ENCODE measurements around the gene PHKG1. TPM values are rescaled to one million over a fixed set of nuclear protein-coding genes. Genes with fewer than 3 reads are reported as not detected.
"Not testable (repeated sequence)": the region's sequence is repeated elsewhere in the genome, so short reads cannot be mapped to it uniquely, and the experiment has no call there.

PHKG1 gene
- total RNA-seq, 2 experiments from 2014 or later, result 9.7 to 11.5 TPM

DNA sequence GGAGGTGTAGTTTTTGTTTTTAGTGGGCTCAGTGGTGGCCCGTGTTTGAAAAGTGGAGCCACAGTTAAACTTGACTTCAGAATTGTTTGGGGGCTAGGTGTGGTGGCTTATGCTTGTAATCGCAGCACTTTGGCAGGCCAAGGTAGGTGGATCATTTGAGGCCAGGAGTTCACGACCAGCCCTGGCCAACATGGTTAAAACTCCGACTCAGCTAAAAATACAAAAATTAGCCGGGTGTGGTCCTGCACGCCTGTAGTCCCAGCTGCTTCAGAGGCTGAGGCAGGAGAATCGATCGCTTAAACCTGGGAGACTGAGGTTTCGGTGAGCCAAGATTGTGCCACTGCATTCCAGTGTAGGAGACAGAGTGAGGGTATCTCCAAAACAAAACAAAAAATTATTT lies 39.4 kb downstream of the PHKG1 start:
- no peak for DNase-seq
- intact Hi-C loops (cut with DNase I, micrococcal nuclease), result loop anchor here in 1 of 2 experiments (1.0 to 5.0 kb wide), 5 partner anchors 9 to 686 kb away; partner anchors contain the start of genes CHCHD2, LANCL2, MRPS17 and ZNF713
- peak overlapping the region; percentile 83 for H3K27ac Mint-ChIP-seq
- TF ChIP-seq, protein P1, sequence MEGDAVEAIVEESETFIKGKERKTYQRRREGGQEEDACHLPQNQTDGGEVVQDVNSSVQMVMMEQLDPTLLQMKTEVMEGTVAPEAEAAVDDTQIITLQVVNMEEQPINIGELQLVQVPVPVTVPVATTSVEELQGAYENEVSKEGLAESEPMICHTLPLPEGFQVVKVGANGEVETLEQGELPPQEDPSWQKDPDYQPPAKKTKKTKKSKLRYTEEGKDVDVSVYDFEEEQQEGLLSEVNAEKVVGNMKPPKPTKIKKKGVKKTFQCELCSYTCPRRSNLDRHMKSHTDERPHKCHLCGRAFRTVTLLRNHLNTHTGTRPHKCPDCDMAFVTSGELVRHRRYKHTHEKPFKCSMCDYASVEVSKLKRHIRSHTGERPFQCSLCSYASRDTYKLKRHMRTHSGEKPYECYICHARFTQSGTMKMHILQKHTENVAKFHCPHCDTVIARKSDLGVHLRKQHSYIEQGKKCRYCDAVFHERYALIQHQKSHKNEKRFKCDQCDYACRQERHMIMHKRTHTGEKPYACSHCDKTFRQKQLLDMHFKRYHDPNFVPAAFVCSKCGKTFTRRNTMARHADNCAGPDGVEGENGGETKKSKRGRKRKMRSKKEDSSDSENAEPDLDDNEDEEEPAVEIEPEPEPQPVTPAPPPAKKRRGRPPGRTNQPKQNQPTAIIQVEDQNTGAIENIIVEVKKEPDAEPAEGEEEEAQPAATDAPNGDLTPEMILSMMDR (IDR thresholded peaks at IDR 0.05), result no peak
- peak overlapping the region; percentile 82 for H3K4me3 Mint-ChIP-seq
- H3K4me3 ChIP-seq (ENCODE audit: low read length), result no peak overlapping the region
- H3K27me3 ChIP-seq (ENCODE audit: control insufficient read depth in 1 of 2, insufficient read depth in 2 of 2, low read length in 2 of 2), result no peaks in the 10 kb centered on the region
- no peak overlapping the region for H3K27ac ChIP-seq (ENCODE audit: low read depth in 1 of 2, low read length in 2 of 2)
- ChIA-PET CTCF (no interaction called here), POLR2A (interaction anchor here (2.0 to 3.3 kb wide), 2 partner anchors 11 to 19 kb away, joined by 5 to 17 read pairs; partner anchors contain the start of gene SUMF2)
- H3K4me1 ChIP-seq (ENCODE audit: insufficient read depth, low read length), result peaks cover 27% of the 10 kb centered on the region
- H3K9me3 Mint-ChIP-seq, result no peaks in the 10 kb centered on the region
- H3K36me3 ChIP-seq (ENCODE audit: insufficient read depth, low read length), result peaks cover 54% of the 10 kb centered on the region
- H3K4me1 Mint-ChIP-seq (ENCODE audit: low read depth), result peaks cover 51% of the 10 kb centered on the region
- ATAC-seq (ENCODE audit: poor library complexity), result no peak
- peaks cover 57% of the 10 kb centered on the region for H3K36me3 Mint-ChIP-seq (ENCODE audit: low read depth)
- H3K9me3 ChIP-seq (ENCODE audit: control insufficient read depth in 1 of 2, insufficient read depth in 1 of 2, low read length in 2 of 2), result no peaks in the 10 kb centered on the region
- no peaks in the 10 kb centered on the region for H3K27me3 Mint-ChIP-seq

GRCh38 chr7:56051339-56052191 lies 41.2 kb downstream of the PHKG1 start, which contains the start of the genes CCT6A and PSPH:
Gene CCT6A (plus strand): TSS chr7:56051765. CDS start chr7:56051849, 84 bp downstream.
Gene PSPH (minus strand): TSS chr7:56051444. CDS start chr7:56021212, 30,232 bp downstream.
- Mint-ChIP-seq H3K9me3 (no peaks in the 10 kb centered on the region), H3K4me3 (peak within 1 kb of the TSS; percentile 93), H3K27ac (peak within 1 kb of the TSS; percentile 83), H3K36me3 (ENCODE audit: low read depth) (peaks cover 42% of the 10 kb centered on the region), H3K4me1 (ENCODE audit: low read depth) (peaks cover 54% of the 10 kb centered on the region), H3K27me3 (no peaks in the 10 kb centered on the region)
- DNase-seq, result peak; percentile 66 to 95 (median 86)
- peaks cover 27% of the 10 kb centered on the region for H3K4me1 ChIP-seq (ENCODE audit: insufficient read depth, low read length)
- intact Hi-C loops (cut with DNase I, micrococcal nuclease), result loop anchor here (1.0 to 5.0 kb wide), 6 partner anchors 13 to 684 kb away; partner anchors contain the start of genes CHCHD2 (in 1 of the 2), LANCL2 (in 1 of the 2), MRPS17 (in 1 of the 2) and SUMF2 (in 1 of the 2)
- peak within 1 kb of the TSS; percentile 66 to 81 for H3K27ac ChIP-seq (ENCODE audit: low read depth in 1 of 2, low read length in 2 of 2)
- ATAC-seq (ENCODE audit: poor library complexity), result peak; percentile 86
- CTCF ChIA-PET, result interaction anchor here (0.7 to 1.5 kb wide), 4 partner anchors 13 to 488 kb away, joined by 3 to 12 read pairs (median 3); partner anchors contain the start of gene SUMF2
- peaks cover 39% of the 10 kb centered on the region for H3K36me3 ChIP-seq (ENCODE audit: insufficient read depth, low read length)
- H3K4me3 ChIP-seq (ENCODE audit: low read length), result peak within 1 kb of the TSS; percentile 74
- H3K9me3 ChIP-seq (ENCODE audit: control insufficient read depth in 1 of 2, insufficient read depth in 1 of 2, low read length in 2 of 2), result no peaks in the 10 kb centered on the region
- TF ChIP-seq, protein P1 (IDR thresholded peaks at IDR 0.05), result no peak
- H3K27me3 ChIP-seq (ENCODE audit: control insufficient read depth in 1 of 2, insufficient read depth in 2 of 2, low read length in 2 of 2), result no peaks in the 10 kb centered on the region
- POLR2A ChIA-PET, result interaction anchor here (0.6 to 2.3 kb wide), 9 partner anchors 9 to 686 kb away, joined by 3 to 55 read pairs (median 7); partner anchors contain the start of genes CHCHD2, NIPSNAP2, SUMF2 and VOPP1

DNA sequence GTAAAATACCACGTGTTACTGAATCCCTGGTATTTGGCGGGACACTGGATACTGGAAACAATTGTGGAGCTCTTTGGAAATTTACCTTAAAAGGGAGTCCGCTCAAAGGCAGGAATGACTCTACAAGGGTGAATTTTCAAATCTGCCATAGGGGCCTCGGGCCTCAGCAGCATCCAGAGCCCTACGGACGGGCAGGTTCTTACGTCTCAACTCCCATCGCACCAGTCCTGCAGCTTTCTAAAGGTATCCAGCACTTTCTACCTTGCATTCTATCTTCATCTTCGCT lies 41.8 kb downstream of the PHKG1 start:
- Mint-ChIP-seq H3K9me3 (no peaks in the 10 kb centered on the region), H3K4me3 (peak overlapping the region; percentile 93), H3K36me3 (ENCODE audit: low read depth) (peaks cover 37% of the 10 kb centered on the region), H3K4me1 (ENCODE audit: low read depth) (peaks cover 54% of the 10 kb centered on the region), H3K27ac (peak overlapping the region; percentile 83), H3K27me3 (no peaks in the 10 kb centered on the region)
- intact Hi-C loops (cut with DNase I, micrococcal nuclease), result loop anchor here (1.0 to 5.0 kb wide), 6 partner anchors 13 to 684 kb away; partner anchors contain the start of genes CHCHD2 (in 1 of the 2), LANCL2 (in 1 of the 2), MRPS17 (in 1 of the 2) and SUMF2 (in 1 of the 2)
- TF ChIP-seq, protein P1 (IDR thresholded peaks at IDR 0.05), result no peak
- ChIA-PET CTCF (interaction anchor here (0.7 to 1.5 kb wide), 4 partner anchors 14 to 487 kb away, joined by 3 to 12 read pairs (median 3); partner anchors contain the start of gene SUMF2), POLR2A (interaction anchor here (1.0 to 2.3 kb wide), 8 partner anchors 8 to 685 kb away, joined by 3 to 55 read pairs (median 7); partner anchors contain the start of genes CHCHD2, NIPSNAP2, SUMF2 and VOPP1)
- Histone ChIP-seq H3K27me3 (ENCODE audit: control insufficient read depth in 1 of 2, insufficient read depth in 2 of 2, low read length in 2 of 2) (no peaks in the 10 kb centered on the region), H3K36me3 (ENCODE audit: insufficient read depth, low read length) (peaks cover 33% of the 10 kb centered on the region), H3K27ac (ENCODE audit: low read depth in 1 of 2, low read length in 2 of 2) (peak overlapping the region; percentile 66 to 81), H3K4me1 (ENCODE audit: insufficient read depth, low read length) (peaks cover 27% of the 10 kb centered on the region), H3K4me3 (ENCODE audit: low read length) (peak overlapping the region; percentile 74), H3K9me3 (ENCODE audit: control insufficient read depth in 1 of 2, insufficient read depth in 1 of 2, low read length in 2 of 2) (no peaks in the 10 kb centered on the region)
- DNase-seq, result no peak
- no peak for ATAC-seq (ENCODE audit: poor library complexity)

GRCh38 chr7:56048763-56049162 lies 44.0 kb downstream of the PHKG1 start:
- H3K4me3 ChIP-seq (ENCODE audit: low read length); H3K27ac ChIP-seq (ENCODE audit: low read depth in 1 of 2, low read length in 2 of 2); H3K27me3 ChIP-seq (ENCODE audit: control insufficient read depth in 1 of 2, insufficient read depth in 2 of 2, low read length in 2 of 2); H3K27me3 Mint-ChIP-seq; POLR2A ChIA-PET; H3K9me3 ChIP-seq (ENCODE audit: control insufficient read depth in 1 of 2, insufficient read depth in 1 of 2, low read length in 2 of 2); ATAC-seq (ENCODE audit: poor library complexity); DNase-seq; H3K9me3 Mint-ChIP-seq; CTCF ChIA-PET: not testable (repeated sequence)
- Mint-ChIP-seq H3K36me3 (ENCODE audit: low read depth) (peaks cover 16% of the 10 kb centered on the region), H3K27ac (peak overlapping the region; percentile 27), H3K4me3 (peak overlapping the region; percentile 54), H3K4me1 (ENCODE audit: low read depth) (peaks cover 43% of the 10 kb centered on the region)
- intact Hi-C loops (cut with DNase I, micrococcal nuclease), result loop anchor here in 1 of 2 experiments (10.0 kb wide), 1 partner anchor 1294 kb away; the partner anchor contains the start of gene SEC61G
- H3K36me3 ChIP-seq (ENCODE audit: insufficient read depth, low read length), result peaks cover 12% of the 10 kb centered on the region
- peaks cover 27% of the 10 kb centered on the region for H3K4me1 ChIP-seq (ENCODE audit: insufficient read depth, low read length)
